GM12873 (cell line): ENCODE data around the gene CRABP2.

Source experiments
- CTCF ChIP-seq: IDR thresholded peaks from 2 replicates; pipeline ENCODE4 v1.5.1; 2012; ENCODE audit warnings: low read depth, mild to moderate bottlenecking, moderate library complexity, low read length, control low read depth; ENCODE audit not compliant: insufficient read depth; ENCODE audit errors: missing control alignments

The CRABP2 gene

DNA sequence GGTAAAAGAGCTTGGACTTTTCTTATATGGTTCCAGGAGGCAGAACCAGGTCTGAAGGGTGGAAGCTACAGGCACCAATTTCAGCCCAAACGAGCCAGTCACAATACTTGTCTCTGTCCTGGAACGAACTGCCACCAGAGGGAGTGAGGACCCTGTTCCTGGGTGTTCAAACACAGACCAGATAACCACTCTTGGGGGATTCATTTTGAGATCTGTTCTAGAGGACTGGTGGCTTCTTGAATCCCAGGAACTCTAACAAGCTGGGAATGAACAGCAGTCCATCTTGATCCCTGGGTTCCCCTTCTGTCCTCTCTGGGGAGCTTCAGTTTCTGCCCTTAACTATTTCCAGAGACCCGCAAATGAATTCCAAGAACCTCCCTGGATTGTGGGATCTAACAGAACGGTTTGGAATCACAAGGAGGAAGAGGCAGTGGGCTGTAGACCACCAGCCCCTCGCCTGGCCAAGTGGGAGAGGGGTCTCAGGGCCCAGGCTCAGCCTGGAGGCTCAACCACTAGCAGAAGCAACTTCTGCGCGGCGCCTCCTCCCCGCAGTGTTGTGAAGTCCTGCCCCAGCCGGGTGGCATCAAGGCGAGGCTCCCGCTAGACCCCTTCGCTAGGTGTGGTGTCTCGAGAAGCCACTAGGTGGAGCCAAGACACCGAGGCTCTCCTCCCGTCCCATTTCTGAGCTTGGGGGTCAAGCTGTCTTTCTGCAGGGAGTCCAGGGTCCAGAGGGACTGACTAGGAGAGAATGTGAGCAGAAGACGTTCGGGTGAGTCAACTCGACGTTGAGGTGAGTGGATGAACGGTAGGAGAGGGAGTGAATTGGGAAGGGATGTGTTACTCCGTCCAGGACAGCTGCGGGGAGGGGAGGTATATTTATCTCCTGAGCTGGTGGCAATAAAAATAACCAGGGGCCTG lies 16.1 kb downstream of the CRABP2 start:
- TF ChIP-seq CTCF, result peak; percentile 98

DNA sequence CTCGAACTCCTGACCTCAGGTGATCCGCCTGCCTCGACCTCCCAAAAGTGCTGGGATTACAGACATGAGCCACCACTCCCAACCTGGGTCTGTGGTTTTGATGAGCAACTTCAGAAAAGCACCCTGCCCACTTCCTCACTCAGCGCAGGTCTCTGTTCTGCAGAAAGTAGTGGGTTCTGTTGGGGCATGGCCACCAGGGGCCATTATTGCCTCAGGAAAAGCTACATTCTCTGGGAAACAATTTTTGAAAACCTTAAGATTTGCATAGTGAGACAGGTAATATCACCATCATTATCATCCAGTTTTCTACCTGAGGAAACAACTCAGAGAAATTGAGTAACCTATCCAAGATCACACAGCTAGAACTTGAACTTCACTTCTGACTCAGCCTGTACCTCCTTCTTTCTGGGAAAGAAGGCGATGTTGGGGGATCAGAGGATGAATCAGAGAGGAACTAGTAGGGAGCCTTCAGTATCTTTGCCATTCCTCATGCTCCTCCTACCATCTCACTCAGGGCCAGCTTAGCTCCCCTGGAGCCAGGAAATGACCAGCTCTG lies 21.1 kb downstream of the CRABP2 start:
- TF ChIP-seq CTCF, result peak; percentile 31

GRCh38 chr1:156682166-156682890 lies 23.1 kb downstream of the CRABP2 start:
- TF ChIP-seq CTCF, result no peak

GRCh38 chr1:156681196-156681960 lies 24.0 kb downstream of the CRABP2 start:
- no peak for TF ChIP-seq CTCF

- TF ChIP-seq CTCF, result no peak
These were observed 25.3 kb downstream of the CRABP2 start for GRCh38 chr1:156680056-156680455.

DNA sequence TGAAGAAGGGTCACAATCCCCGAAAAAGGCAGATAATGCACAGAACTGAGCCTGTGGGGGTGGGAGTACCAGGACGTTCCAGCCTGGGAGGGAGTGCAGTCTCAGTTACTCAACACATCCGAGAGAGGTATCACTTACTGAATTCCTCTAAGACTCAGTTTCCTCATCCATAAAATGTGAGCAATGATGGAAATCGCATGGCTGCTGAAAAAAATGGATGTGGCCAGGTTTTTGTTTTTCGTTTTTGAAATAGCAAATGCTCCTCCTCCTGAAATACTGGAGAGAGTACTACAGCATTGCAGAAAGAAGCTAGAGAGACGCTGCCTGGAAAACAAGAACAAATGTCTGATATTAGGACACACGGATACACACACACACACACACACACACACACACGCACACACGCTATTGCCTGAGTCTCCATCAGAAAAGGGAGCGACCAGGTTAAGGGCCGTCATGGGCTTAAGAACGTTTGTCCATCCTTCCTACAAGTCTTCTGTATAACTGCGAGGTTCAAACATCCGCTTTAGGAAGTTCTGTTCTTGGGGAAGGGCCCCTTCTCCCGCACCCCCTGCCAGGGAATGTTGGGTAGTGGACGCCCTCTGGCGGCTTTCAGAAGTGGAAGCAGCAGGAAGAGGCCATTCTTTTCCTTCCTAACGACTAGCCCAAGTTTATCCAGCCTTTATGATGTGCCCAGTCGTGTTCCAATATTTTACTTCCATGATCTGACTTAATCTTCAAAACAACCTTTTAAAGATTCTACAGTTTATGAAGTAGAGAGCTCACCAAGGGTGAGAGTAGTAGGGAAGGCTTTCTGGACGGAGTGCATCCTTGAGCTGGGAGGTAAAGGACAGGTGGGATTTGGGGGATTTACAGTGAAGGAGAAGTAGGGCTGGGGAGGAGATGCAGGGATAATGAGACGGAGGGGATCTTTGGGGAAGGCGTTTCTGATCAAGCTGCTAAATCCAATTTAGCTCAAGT lies 27.5 kb downstream of the CRABP2 start:
- peak; percentile 87 for TF ChIP-seq CTCF
